GM06990 (cell line): ENCODE data around the gene CORO2B.

Experiments
- DNase-seq: peaks from one replicate; pipeline ENCODE4 v3.0.0-alpha.2; 2011; ENCODE audit not compliant: insufficient read length; ENCODE audit errors: extremely low read depth
- H3K27me3 ChIP-seq: replicated peaks from 2 replicates; pipeline ENCODE4 v1.6.0; 2011; ENCODE audit warnings: low read length; ENCODE audit not compliant: control insufficient read depth, insufficient read depth
- H3K36me3 ChIP-seq: 2 replicates; pipeline ENCODE4 v1.5.1; 2011; ENCODE audit warnings: low read length; ENCODE audit not compliant: control insufficient read depth, insufficient read depth
- H3K4me3 ChIP-seq: replicated peaks from 2 replicates; pipeline ENCODE4 v1.5.1; 2011; ENCODE audit warnings: low read depth, mild to moderate bottlenecking, control low read depth, low read length
- TF ChIP-seq, protein P1 (sequence below): IDR thresholded peaks from 2 replicates; pipeline ENCODE4 v1.5.1; 2011; ENCODE audit warnings: low read length, control low read depth, mild to moderate bottlenecking, inconsistent platforms; ENCODE audit not compliant: insufficient read depth, poor library complexity, severe bottlenecking

The CORO2B gene

DNA sequence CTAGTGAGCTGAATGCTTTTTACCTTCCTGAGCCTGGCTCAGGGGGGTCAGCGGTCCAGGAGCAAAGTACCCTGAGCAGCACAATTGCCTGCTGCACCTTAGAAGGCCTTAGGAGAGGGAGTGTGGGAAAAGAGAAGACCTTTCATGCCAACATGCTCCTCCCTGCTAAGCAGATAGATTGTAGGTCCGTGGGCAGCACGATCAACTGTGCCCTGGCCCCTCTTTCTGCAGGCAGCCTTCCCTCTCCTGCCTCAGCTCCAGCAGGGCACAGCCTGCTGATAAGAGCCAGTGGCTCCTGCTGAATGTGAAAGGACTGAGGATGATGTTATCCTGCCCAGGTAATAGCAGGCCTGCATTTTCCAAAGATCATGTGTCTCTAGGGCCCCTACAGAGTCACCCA, 4.1 kb downstream of the CORO2B start:
- TF ChIP-seq, protein P1, sequence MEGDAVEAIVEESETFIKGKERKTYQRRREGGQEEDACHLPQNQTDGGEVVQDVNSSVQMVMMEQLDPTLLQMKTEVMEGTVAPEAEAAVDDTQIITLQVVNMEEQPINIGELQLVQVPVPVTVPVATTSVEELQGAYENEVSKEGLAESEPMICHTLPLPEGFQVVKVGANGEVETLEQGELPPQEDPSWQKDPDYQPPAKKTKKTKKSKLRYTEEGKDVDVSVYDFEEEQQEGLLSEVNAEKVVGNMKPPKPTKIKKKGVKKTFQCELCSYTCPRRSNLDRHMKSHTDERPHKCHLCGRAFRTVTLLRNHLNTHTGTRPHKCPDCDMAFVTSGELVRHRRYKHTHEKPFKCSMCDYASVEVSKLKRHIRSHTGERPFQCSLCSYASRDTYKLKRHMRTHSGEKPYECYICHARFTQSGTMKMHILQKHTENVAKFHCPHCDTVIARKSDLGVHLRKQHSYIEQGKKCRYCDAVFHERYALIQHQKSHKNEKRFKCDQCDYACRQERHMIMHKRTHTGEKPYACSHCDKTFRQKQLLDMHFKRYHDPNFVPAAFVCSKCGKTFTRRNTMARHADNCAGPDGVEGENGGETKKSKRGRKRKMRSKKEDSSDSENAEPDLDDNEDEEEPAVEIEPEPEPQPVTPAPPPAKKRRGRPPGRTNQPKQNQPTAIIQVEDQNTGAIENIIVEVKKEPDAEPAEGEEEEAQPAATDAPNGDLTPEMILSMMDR = no peak
- Histone ChIP-seq H3K36me3 (no peaks in the 10 kb centered on the region), H3K4me3 (no peak overlapping the region), H3K27me3 (peaks cover under 1% of the 10 kb centered on the region)
- DNase-seq = no peak

DNA sequence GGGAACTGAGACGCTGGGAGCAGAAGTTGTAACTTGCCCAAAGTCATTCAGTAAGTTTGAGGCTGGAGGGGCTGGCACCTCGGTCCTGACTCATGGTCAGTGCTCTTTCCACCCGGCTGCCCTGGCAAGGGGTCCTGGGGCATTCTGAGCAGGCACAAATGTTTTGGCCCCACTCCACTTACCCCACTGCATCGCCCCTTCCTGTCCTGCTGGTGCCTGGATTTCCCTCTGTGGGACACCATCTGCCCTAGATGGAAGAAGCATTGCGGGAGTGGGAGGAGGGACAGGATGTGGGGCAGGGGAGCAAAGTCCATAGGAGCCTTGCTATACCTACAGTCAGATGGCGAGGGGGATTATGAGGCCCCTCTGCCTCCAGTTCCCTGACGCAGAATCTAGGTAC, 4.5 kb downstream of the CORO2B start:
- TF ChIP-seq, protein P1 = no peak
- Histone ChIP-seq H3K4me3 (no peak overlapping the region), H3K36me3 (no peaks in the 10 kb centered on the region), H3K27me3 (no peaks in the 10 kb centered on the region; the same call in none of the 2 replicates)
- no peak for DNase-seq

DNA sequence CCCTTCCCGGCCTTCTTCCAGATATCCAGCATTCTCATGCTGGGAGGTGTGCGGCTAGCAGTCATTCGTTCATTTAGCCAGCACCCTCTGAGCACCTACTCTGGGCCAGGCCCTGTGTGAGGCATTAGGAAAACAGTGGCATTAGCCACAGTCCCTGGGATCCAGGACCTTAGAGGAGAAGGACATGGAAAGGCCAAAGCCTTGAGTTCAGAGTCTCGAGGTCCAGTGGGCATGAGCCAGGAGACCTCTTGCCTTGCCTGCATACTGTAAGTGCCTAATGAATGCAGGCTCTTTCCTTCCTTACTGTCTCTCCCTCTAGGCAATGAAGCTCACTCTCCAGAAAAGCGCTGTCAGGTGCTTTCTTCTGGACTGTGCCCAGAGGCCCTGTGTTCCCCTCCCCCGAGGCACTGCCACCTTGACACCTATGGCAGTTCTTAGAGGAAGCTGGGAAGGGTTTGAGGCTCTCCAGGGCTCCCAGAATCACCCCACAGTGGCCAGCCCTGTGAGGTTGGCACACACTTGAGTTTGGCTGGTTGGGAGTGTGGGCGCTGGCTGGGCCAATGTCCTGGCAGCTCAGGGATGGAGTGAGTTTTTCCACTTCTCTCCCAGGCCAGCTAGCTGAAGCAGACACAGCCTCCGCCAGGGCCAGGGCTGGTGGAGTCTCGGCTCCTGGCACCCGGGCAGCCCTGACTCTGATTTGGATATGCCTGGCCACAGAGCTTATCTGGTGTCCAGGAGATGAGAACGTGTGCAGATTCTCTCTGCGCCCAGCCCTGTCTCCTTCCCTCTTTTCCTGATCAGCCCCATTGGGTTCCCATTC, 5.4 kb downstream of the CORO2B start:
- Histone ChIP-seq H3K4me3 (no peak overlapping the region), H3K27me3 (no peaks in the 10 kb centered on the region; the same call in none of the 2 replicates), H3K36me3 (no peaks in the 10 kb centered on the region)
- no peak for DNase-seq
- TF ChIP-seq, protein P1 = no peak

DNA sequence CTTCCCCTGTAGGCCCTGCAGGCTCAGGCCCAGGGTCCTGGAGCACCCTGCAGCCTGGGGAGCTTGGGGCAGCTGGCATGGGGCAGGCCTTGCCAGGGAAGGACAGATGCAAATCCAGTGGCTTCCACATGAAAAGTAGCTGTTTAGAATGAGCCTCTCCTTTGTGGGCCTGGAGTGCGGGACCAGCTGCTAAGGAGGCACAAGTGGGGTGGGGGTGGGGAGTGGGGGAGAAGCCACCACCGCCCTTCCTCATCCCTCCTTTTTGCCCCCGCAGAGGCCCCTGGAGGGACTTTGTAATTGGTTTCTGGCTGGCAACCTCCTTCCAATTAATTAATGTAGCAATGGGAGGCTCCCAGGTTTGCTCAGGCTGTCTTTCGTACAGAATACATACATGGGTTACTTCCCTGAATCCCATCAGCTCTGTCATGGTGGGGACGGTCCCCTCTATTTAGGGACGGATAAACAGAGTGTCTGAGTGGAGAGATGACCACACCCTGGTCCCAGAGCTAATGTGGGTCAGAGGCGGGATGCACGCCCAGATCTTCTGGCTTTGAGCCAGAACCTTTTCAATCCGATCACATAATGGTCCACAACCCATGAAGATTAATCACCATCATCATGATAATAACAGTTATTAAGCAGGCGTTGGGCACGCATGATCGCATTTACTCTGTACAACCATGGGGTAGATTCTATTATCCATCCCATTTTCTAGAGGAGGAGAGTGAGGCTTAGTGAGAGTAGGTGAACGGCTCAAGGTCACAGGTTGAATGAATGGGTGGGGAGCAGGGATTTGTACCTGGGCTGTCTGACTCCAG, 6.2 kb downstream of the CORO2B start:
- H3K36me3 ChIP-seq = no peaks in the 10 kb centered on the region
- TF ChIP-seq, protein P1 = no peak
- no peak overlapping the region for H3K4me3 ChIP-seq
- H3K27me3 ChIP-seq = no peaks in the 10 kb centered on the region; the same call in none of the 2 replicates
- no peak for DNase-seq

DNA sequence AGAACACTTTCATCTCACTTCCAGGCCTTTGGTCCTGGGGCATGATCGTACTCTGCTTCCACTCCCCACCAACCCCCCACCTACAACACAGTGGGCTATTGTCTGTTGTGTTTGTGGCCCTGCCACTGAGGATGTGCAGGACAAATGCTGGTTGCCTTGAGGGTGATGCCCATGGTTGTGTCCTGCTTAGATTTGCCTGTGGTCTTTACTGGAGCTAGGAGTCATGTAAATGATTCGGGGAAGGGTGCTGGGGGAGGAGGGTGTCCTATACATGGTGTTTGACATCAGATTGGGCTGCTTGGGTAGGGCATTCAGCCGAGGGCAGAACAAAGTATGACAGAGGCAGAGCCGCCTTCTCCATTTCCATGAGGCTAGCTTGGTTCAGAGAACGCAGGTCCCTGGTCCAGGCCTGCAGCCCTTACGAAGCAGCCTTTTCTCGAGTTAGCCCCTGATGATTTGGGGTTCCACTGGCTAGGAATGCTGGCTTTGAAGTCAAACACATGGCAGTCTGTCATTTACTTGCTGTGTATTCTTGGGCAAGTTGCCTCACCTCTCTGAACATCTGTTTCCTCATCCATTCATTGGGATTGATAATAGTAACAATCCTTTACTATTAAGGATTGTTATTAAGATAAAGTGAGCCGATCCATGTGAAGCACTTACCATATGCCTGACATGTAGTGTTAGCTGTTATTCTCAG, 6.9 kb downstream of the CORO2B start:
- H3K36me3 ChIP-seq = no peaks in the 10 kb centered on the region
- no peak overlapping the region for H3K4me3 ChIP-seq
- TF ChIP-seq, protein P1 = no peak
- H3K27me3 ChIP-seq = no peaks in the 10 kb centered on the region; the same call in none of the 2 replicates
- no peak for DNase-seq
